A673 (cell line): ENCODE data around the gene NCOA7. TPM values are rescaled to one million over a fixed set of nuclear protein-coding genes. Genes with fewer than 3 reads are reported as not detected.
"Not testable (repeated sequence)": the region's sequence is repeated elsewhere in the genome, so short reads cannot be mapped to it uniquely, and the experiment has no call there.

Source experiments
- BruUV-seq: library from RNA; stranded (reverse); fragments of 400-500 nt; replicated peaks from 2 replicates; lab custom pipeline; 2021; lab: Mats Ljungman, UMichigan
- CTCF ChIA-PET: fragments of 300-600 bp; sonication (Branson Sonifier 250); formaldehyde crosslinking; loops from one replicate; lab custom pipeline; 2022; ENCODE audit warnings: antibody characterized with exemption; lab: Charles Lee
- POLR2A ChIA-PET: fragments of 300-600 bp; sonication (Branson Sonifier 250); formaldehyde crosslinking; loops from one replicate; lab custom pipeline; 2022; ENCODE audit warnings: antibody characterized with exemption; ENCODE audit not compliant: low non-redundant PET; lab: Charles Lee
- DNase-seq: peaks from one replicate; pipeline ENCODE4 v3.0.0-alpha.2; 2015; ENCODE audit warnings: low spot score
- H3K27ac ChIP-seq: fragments of 200-600 bp; sonication (generic); 2 replicates; pipeline ENCODE4 v1.5.1; 2016; ENCODE audit warnings: mixed run types, low read depth, mild to moderate bottlenecking, mixed read lengths, antibody characterized with exemption, low read length; ENCODE audit not compliant: poor library complexity, severe bottlenecking
- H3K27me3 ChIP-seq: fragments of 200-600 bp; sonication (generic); replicated peaks from 2 replicates; pipeline ENCODE4 v1.6.1; 2017; ENCODE audit warnings: mixed run types, low read depth, mild to moderate bottlenecking, mixed read lengths, antibody characterized with exemption, low read length; ENCODE audit not compliant: insufficient read depth, poor library complexity
- H3K36me3 ChIP-seq: fragments of 200-600 bp; sonication (generic); 2 replicates; pipeline ENCODE4 v1.6.1; 2016; ENCODE audit warnings: mixed run types, mild to moderate bottlenecking, mixed read lengths, antibody characterized with exemption, low read length; ENCODE audit not compliant: insufficient read depth, poor library complexity, severe bottlenecking
- H3K4me1 ChIP-seq: fragments of 200-600 bp; sonication (generic); 2 replicates; pipeline ENCODE4 v1.6.1; 2017; ENCODE audit warnings: mixed run types, mild to moderate bottlenecking, mixed read lengths, antibody characterized with exemption, low read length; ENCODE audit not compliant: insufficient read depth, poor library complexity, severe bottlenecking
- H3K4me3 ChIP-seq: fragments of 200-600 bp; sonication (generic); 2 replicates; pipeline ENCODE4 v1.5.1; 2016; ENCODE audit warnings: low read depth, mixed run types, mild to moderate bottlenecking, mixed read lengths, low read length; ENCODE audit not compliant: poor library complexity, severe bottlenecking
- H3K9me3 ChIP-seq: fragments of 200-600 bp; sonication (generic); 2 replicates; pipeline ENCODE4 v1.6.1; 2016; ENCODE audit warnings: mixed run types, low read depth, mild to moderate bottlenecking, mixed read lengths, antibody characterized with exemption, low read length; ENCODE audit not compliant: poor library complexity, severe bottlenecking
- CTCF ChIP-seq: fragments of 300-800, 200-600 bp; sonication (generic); conservative IDR thresholded peaks from 2 replicates; pipeline ENCODE4 v1.5.1; 2017; ENCODE audit warnings: low read depth, mild to moderate bottlenecking, antibody characterized with exemption, low read length, moderate library complexity, mixed read lengths
- EZH2 ChIP-seq: fragments of 200-600 bp; sonication (generic); IDR thresholded peaks from 2 replicates; pipeline ENCODE4 v1.6.1; 2017; ENCODE audit warnings: borderline replicate concordance, low read depth, mild to moderate bottlenecking, mixed read lengths, antibody characterized with exemption, low read length; ENCODE audit not compliant: poor library complexity, severe bottlenecking
- intact Hi-C: fragments of 100-400 bp; cut with micrococcal nuclease; formaldehyde crosslinking; loops from one replicate; pipeline ENCODE4 v1.10.0; 2022; ENCODE audit not compliant: unreplicated experiment
- total RNA-seq: library from RNA; stranded (reverse); gene quantifications from 2 replicates; pipeline ENCODE4 v1.2.3, GENCODE V29; 2021

NCOA7 gene
- total RNA-seq, 1 experiment from 2014 or later = 33.5 TPM

DNA sequence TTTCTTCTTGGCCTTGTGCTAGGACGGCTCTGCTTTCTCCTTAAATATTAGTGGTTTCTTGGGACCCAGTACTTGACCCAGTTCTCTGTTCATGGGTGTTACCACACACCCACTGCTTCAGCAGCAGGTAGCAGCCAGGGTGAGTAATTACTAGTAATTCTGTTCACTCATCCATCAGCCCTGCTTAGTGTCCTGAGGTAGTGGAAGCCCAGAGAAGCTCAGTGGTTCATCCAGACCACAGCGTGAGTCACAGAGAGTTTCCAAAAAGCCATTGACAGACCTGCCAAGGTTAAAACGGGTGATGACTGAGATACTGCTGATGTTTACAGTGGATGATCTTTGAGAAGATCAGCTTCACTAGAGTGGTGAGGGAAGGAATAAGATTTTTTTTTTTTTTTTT, 114.1 kb downstream of the NCOA7 start:
- no peak for DNase-seq
- no peak for TF ChIP-seq EZH2
- no peak for TF ChIP-seq CTCF
- CTCF ChIA-PET = no interaction called here

GRCh38 chr6:125906158-125906998, 115.6 kb downstream of the NCOA7 start:
- Histone ChIP-seq H3K36me3 (no peaks in the 10 kb centered on the region), H3K4me1 (peaks cover 8% of the 10 kb centered on the region), H3K9me3 (no peaks in the 10 kb centered on the region), H3K4me3 (no peak overlapping the region), H3K27me3 (no peaks in the 10 kb centered on the region), H3K27ac (no peak overlapping the region)
- peak; percentile 91 for TF ChIP-seq CTCF
- TF ChIP-seq EZH2 = no peak
- BruUV-seq = no TSS peak
- peak; percentile 66 for DNase-seq
- CTCF ChIA-PET = interaction anchor here (0.6 to 1.0 kb wide), 2 partner anchors 15 to 39 kb away, joined by 3 read pairs; no protein-coding TSS in a partner anchor
- POLR2A ChIA-PET = interaction anchor here (0.6 kb wide), 1 partner anchor 45 kb away, joined by 3 read pairs; no protein-coding TSS in a partner anchor
- intact Hi-C loops = loop anchor here (2.0 kb wide), 1 partner anchor 50 kb away; the partner anchor contains the start of gene HINT3

More for the DNA sequence above, 114.1 kb downstream of the NCOA7 start:
- Histone ChIP-seq H3K4me1 (no peaks in the 10 kb centered on the region), H3K36me3 (no peaks in the 10 kb centered on the region), H3K4me3 (no peak overlapping the region), H3K9me3 (no peaks in the 10 kb centered on the region), H3K27ac (no peak overlapping the region), H3K27me3 (no peaks in the 10 kb centered on the region)
- no TSS peak for BruUV-seq
- intact Hi-C loops = no loop called here
- POLR2A ChIA-PET = no interaction called here

GRCh38 chr6:125910527-125910926, 119.8 kb downstream of the NCOA7 start:
- TF ChIP-seq CTCF = no peak
- TF ChIP-seq EZH2 = no peak
- Histone ChIP-seq H3K27ac (no peak overlapping the region), H3K36me3 (no peaks in the 10 kb centered on the region), H3K9me3 (no peaks in the 10 kb centered on the region), H3K4me1 (peaks cover 23% of the 10 kb centered on the region), H3K27me3 (no peaks in the 10 kb centered on the region), H3K4me3 (no peak overlapping the region)
- intact Hi-C loops = no loop called here
- no TSS peak for BruUV-seq
- CTCF ChIA-PET = no interaction called here
- DNase-seq = peak; percentile 13
- POLR2A ChIA-PET = no interaction called here

DNA sequence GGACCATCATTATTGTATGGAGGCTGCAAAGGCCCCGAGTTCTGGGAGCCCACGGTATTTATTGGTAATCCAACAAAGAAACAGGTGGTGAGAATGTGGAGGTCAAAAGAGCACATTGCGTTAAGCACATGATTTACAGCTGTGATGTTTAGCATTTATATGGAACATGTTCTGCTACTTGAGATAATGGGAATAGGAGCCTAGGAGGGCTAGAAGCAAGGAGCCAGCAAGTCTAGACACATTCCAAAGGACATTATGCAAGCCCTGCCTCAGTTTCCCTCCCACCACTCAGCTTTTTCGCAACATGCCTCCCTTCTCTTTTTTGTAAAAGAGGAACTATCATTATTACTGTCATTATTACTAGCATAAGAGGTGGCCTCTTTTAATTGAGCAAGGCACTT, 120.3 kb downstream of the NCOA7 start:
- H3K4me3 ChIP-seq, H3K36me3 ChIP-seq, H3K27ac ChIP-seq, BruUV-seq, CTCF ChIA-PET, intact Hi-C loops, H3K27me3 ChIP-seq, DNase-seq, POLR2A ChIA-PET, H3K9me3 ChIP-seq: not testable (repeated sequence)
- peaks cover 23% of the 10 kb centered on the region for H3K4me1 ChIP-seq

- CTCF ChIA-PET, BruUV-seq, H3K4me3 ChIP-seq, DNase-seq, intact Hi-C loops, POLR2A ChIA-PET, H3K36me3 ChIP-seq, H3K27ac ChIP-seq, H3K9me3 ChIP-seq, H3K27me3 ChIP-seq: not testable (repeated sequence)
- H3K4me1 ChIP-seq = peaks cover 23% of the 10 kb centered on the region
Observed at GRCh38 chr6:125912430-125912829, 121.7 kb downstream of the NCOA7 start.
